ENCODE results near the gene CHTOP.

CHTOP gene

GRCh38 chr1:153592748-153593147, 41.1 kb upstream of the CHTOP start:
- DNase-seq, result no peak
- Histone ChIP-seq H3K9me3 (ENCODE audit: severe bottlenecking) (no peaks in the 10 kb centered on the region), H3K27me3 (ENCODE audit: insufficient read depth, low read depth, severe bottlenecking) (no peaks in the 10 kb centered on the region), H3K4me3 (ENCODE audit: low read depth, low read length) (no peak overlapping the region), H3K36me3 (no peaks in the 10 kb centered on the region), H3K27ac (no peak overlapping the region)
- no peak for TF ChIP-seq CTCF (IDR thresholded peaks at IDR 0.05; ENCODE audit: low read depth, low read length)

GRCh38 chr1:153597206-153597605, 36.7 kb upstream of the CHTOP start:
- no peak for DNase-seq
- H3K27ac ChIP-seq, result no peak overlapping the region

GRCh38 chr1:153598309-153599172, 35.3 kb upstream of the CHTOP start:
- H3K27ac ChIP-seq, result peak overlapping the region; percentile 28
- H3K4me3 ChIP-seq (ENCODE audit: low read depth, low read length), result no peak overlapping the region

More at GRCh38 chr1:153597206-153597605, 36.7 kb upstream of the CHTOP start:
- Histone ChIP-seq H3K36me3 (no peaks in the 10 kb centered on the region), H3K9me3 (ENCODE audit: severe bottlenecking) (no peaks in the 10 kb centered on the region), H3K4me3 (ENCODE audit: low read depth, low read length) (no peak overlapping the region), H3K27me3 (ENCODE audit: insufficient read depth, low read depth, severe bottlenecking) (no peaks in the 10 kb centered on the region)
- TF ChIP-seq CTCF (IDR thresholded peaks at IDR 0.05; ENCODE audit: low read depth, low read length), result no peak

GRCh38 chr1:153599847-153600246, 34.0 kb upstream of the CHTOP start:
- no peak for TF ChIP-seq CTCF (IDR thresholded peaks at IDR 0.05; ENCODE audit: low read depth, low read length)
- Histone ChIP-seq H3K4me3 (ENCODE audit: low read depth, low read length) (no peak overlapping the region), H3K9me3 (ENCODE audit: severe bottlenecking) (no peaks in the 10 kb centered on the region), H3K27me3 (ENCODE audit: insufficient read depth, low read depth, severe bottlenecking) (no peaks in the 10 kb centered on the region), H3K36me3 (no peaks in the 10 kb centered on the region), H3K27ac (no peak overlapping the region)
- DNase-seq, result no peak

More at GRCh38 chr1:153598309-153599172, 35.3 kb upstream of the CHTOP start:
- no peaks in the 10 kb centered on the region for H3K36me3 ChIP-seq
- H3K9me3 ChIP-seq (ENCODE audit: severe bottlenecking), result no peaks in the 10 kb centered on the region
- DNase-seq, result peak; percentile 76
- H3K27me3 ChIP-seq (ENCODE audit: insufficient read depth, low read depth, severe bottlenecking), result no peaks in the 10 kb centered on the region
- TF ChIP-seq CTCF (IDR thresholded peaks at IDR 0.05; ENCODE audit: low read depth, low read length), result no peak

GRCh38 chr1:153602749-153603148, 31.1 kb upstream of the CHTOP start:
- no peak for TF ChIP-seq CTCF (IDR thresholded peaks at IDR 0.05; ENCODE audit: low read depth, low read length)
- Histone ChIP-seq H3K36me3 (no peaks in the 10 kb centered on the region), H3K27me3 (ENCODE audit: insufficient read depth, low read depth, severe bottlenecking) (no peaks in the 10 kb centered on the region), H3K4me3 (ENCODE audit: low read depth, low read length) (no peak overlapping the region), H3K9me3 (ENCODE audit: severe bottlenecking) (no peaks in the 10 kb centered on the region), H3K27ac (no peak overlapping the region)
- DNase-seq, result no peak
